GM21390 (cell line): ENCODE measurements around the gene ARL9.

ENCODE experiments used
- ATAC-seq: cut with Tn5 transposase; IDR thresholded peaks from one replicate; pipeline ENCODE4 v1.9.1; 2021; ENCODE audit not compliant: unreplicated experiment

The ARL9 gene

DNA sequence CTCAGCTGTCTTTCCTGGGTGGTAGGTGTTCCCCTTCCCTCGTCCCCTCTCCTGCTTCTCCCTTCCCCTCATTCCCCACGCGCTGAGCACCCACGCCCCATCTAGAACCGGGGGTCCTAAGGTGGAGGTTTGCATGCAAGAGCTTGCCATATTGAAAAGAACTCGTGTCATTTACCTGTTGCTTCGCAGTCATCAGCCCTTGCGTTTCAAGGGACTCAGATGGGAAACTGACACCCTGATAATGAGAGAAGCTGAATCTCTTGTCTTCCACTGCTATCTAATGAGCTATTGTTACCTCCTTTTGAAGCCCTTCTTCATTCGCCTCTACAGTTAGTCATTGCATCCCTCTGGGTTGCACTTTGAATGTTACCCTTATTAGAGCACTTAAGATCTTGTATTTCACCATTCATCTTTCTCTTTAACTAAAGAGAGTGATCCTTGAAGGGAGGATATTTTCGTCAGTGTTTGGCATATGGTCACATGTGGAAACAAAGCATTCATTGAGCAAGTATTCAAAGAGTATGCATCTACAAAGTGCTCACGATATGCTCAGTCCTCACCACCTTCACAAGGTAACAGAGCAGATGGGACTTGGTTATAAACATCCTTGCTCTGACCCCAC lies 25.7 kb downstream of the ARL9 start:
- ATAC-seq: no peak

DNA sequence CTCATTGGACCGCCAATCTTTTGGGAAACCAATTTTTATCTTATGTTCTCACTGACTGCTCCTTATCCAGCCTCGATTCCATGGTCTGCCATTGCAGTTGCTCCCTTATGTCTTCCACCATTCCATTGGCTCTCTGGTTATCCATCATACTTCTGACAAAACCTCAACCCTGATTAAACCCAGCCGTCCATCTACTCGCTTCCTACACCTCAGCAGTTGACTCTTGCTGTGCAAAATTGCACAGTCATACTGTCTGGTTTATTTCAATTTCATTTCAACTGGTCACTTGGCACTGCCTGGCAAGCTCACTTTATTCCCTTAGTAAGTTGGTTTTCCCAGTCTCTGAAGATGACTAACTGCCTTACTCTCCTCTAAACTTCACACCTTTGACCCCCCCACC lies 26.2 kb downstream of the ARL9 start:
- ATAC-seq: no peak

DNA sequence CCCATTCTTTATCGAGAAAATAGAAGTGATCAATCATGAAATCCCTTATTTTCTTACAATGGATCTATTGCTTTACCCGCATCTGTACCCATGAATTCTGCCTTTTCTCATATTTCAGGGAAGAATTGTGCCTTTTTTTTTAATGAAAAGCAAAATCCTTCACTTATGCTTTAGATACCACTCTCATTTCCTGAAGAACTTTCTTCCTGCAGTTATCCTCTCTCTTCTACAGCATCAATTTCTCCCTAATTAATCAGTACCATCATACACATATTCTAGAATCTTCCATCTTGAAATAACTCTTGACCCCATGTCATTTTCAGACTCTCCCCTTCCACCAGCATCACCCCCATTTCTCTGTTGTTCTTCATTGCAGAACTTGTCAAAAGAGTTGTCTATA lies 26.6 kb downstream of the ARL9 start:
- no peak for ATAC-seq

DNA sequence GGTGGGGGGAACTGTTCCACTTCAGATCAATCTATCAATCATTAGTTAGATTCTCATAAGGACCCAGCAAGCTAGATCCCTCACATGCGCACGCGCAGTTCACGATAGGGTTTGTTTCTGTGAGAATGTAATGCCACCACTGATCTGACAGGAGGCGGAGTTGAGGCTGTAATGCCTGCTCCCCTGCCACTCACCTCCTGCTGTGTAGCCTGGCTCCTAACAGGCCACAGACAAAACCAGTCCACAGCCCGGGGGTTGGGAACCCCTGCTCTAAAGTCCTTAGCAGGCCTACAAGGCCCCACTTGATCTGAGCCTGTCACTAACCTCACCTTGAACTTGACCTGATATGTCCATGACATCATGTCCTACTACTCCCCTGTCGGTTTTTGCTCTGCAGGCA lies 30.3 kb downstream of the ARL9 start:
- no peak for ATAC-seq

DNA sequence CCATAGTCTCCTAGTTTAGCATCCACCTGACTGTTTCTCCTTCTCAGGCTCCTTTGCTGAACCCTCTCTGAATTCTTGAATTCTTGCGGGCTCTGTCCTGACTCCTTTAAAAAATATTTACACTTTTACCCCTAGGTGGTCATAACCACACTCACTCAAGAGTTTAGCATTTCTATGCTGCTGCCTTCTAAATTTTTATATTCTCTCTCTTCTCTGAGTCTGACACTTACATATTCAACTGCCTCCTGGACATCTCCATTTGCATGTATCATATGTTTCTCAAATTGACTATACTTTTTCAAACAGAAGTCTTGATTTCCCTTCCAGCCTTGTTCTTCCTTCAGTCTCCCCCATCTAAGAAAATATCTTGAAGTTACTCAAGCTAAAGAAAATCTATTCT lies 31.6 kb downstream of the ARL9 start:
- no peak for ATAC-seq

DNA sequence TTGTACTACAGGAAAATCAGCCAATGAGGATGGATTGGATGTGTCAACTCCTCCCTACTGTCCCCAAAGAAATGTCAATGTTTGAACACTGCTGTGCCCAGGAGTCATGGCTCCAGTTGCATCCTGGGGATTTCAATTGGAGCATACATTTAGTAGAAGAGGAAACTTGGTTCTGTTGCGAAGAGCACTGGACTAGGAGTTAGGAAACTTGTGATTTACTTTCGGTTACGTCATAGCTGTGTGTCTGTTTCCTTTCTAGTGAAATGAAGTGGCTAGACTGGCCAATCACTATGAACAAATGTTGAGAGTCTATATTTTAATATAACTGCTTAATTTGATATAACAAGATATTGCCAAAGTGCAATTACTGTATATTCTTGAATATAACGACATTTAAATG lies 35.2 kb downstream of the ARL9 start:
- ATAC-seq: no peak

DNA sequence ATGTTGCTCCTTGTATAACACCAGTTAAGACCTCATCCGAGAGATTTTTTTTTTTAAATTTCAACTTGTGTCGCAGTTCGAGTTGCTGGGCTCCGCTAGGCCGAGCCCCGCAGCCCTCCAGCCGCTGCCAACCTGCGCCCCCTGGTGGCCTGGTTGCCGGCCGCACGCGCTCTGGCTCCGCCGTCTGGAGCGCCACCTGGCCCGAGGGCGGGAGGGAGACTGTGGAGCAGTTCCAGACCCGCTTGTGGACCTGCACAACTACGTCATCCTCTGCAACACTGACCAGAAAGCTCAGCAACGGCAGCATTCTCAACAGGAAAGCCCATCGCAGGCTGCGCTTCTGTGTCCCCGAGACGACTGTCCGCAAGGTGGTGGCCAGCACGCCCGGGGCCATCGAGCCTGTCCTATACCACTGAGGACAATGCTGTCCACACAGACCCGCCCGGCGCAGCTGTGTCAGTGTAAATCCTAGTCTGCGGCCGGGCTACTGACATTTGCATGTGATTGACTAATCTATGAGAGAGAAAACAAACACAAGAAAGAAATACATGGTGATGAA lies 39.1 kb downstream of the ARL9 start:
- peak; percentile 99 for ATAC-seq

DNA sequence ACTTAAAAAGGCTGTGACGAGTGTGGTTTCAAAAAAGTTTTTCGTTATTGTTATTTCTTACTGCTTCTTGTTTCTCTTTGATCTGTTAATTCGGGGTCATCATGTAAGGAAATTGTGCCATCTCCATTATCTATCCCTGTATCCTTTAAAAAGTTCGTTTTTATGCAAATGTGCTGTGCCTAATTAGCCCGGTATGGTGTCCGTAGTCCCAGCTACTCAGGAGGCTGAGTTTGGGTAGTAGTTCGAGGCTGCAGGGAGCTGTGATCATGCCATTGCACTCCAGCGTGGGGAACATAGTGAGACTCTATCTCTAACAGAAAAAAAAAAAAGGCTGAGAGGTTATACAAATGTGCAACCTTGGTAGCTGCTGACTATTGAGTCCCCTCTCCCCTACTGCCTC lies 45.1 kb downstream of the ARL9 start:
- ATAC-seq: no peak

DNA sequence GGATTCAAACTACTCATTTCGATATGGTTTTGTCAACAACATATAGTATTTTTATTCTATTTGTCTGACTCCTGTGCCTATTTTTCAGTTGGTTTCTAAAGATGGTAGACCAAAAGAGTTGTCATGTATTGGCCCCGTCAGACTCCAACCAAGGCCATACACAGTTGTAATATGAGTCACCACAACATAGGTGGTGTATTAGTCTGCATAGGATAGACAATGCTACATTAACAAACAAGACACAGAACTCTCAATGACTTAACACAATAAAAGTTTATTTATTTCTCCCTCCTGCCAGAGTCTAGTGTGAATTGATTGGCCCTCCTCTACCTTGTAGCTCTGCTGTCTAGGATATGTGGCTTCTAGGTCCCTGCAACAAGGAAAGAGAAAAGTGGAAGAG lies 45.9 kb downstream of the ARL9 start:
- ATAC-seq: no peak

DNA sequence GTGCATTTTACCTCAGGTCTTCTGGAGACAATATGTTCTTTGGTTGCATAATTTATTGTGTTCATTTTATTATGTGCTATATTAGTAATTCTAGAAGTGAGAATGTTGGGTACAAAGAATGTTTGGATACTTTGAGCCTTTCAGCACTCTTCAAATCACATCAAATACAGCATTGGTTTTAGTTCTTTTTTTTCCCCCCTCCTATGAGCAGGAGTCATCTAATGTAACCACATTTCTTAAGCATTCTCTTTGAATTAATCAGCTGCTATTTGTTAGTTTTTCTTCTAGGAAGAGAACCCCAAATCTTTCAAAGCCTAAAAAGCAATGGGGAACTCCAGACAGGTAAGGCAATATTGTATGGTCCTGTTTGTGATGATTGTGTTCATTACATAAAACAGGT lies 46.7 kb downstream of the ARL9 start:
- ATAC-seq: no peak

DNA sequence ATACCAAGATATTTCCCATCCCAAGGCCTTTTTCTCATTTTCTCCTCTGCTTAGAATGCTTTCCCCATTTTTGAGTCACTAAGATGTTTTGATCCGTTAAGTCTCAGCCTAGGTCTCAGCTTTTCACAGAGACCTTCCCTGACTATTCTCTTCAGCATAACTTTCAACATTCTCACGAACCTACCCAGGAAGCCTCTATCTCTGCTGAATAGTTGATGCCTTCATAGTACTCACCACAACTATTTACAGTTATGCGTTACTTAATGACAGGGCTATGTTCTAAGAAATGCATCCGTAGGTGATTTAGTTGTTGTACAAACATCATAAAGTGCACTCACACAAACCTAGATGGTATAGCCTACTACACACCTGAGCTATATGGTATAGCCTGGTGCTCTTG lies 64.5 kb downstream of the ARL9 start:
- ATAC-seq: no peak
